Panc1 (cell line): ENCODE data around the gene SENP6. TPM values are rescaled to one million over a fixed set of nuclear protein-coding genes. Genes with fewer than 3 reads are reported as not detected.

Source experiments
- ATAC-seq: fragments of 200-7000 bp; cut with Tn5 transposase; 2 replicates; pipeline ENCODE4 v1.9.1; 2020; ENCODE audit warnings: mild to moderate bottlenecking, moderate library complexity
- BruUV-seq: library from RNA; stranded (reverse); fragments of 400-500 nt; replicated peaks from 2 replicates; lab custom pipeline; 2021; lab: Mats Ljungman, UMichigan
- CTCF ChIA-PET: fragments of 300-600 bp; sonication (Branson Sonifier 250); formaldehyde crosslinking; loops from one replicate; lab custom pipeline; 2022; ENCODE audit warnings: antibody characterized with exemption; lab: Charles Lee
- POLR2A ChIA-PET: fragments of 300-600 bp; sonication (Branson Sonifier 250); formaldehyde crosslinking; loops from one replicate; lab custom pipeline; 2022; ENCODE audit warnings: antibody characterized with exemption; lab: Charles Lee
- DNase-seq: peaks from one replicate; pipeline ENCODE4 v3.0.0-alpha.2; 2010; ENCODE audit warnings: low read depth, low spot score
- H3K27ac ChIP-seq: 2 replicates; pipeline ENCODE4 v1.5.1; 2011; ENCODE audit warnings: mild to moderate bottlenecking, low read length, inconsistent platforms
- H3K27me3 ChIP-seq: fragments of 200-500 bp; sonication (Bioruptor generic); 2 replicates; pipeline ENCODE4 v1.6.0; 2014; ENCODE audit warnings: low read length, inconsistent platforms; ENCODE audit not compliant: control insufficient read depth, insufficient read depth
- H3K36me3 ChIP-seq: fragments of 200-500 bp; sonication (Bioruptor generic); 2 replicates; pipeline ENCODE4 v1.5.1; 2014; ENCODE audit warnings: inconsistent platforms, mild to moderate bottlenecking, low read length, moderate library complexity; ENCODE audit not compliant: control insufficient read depth, insufficient read depth
- H3K4me1 ChIP-seq: 2 replicates; pipeline ENCODE4 v1.5.1; 2011; ENCODE audit warnings: inconsistent platforms, mild to moderate bottlenecking, low read length, moderate library complexity; ENCODE audit not compliant: control insufficient read depth, insufficient read depth
- H3K4me3 ChIP-seq, 2 experiments: 2 replicates each; pipeline ENCODE4 v1.5.1; 2011 to 2012; ENCODE audit warnings: low read depth in 2 of 2, low read length in 2 of 2, mild to moderate bottlenecking in 2 of 2, inconsistent platforms in 1 of 2, moderate library complexity in 1 of 2
- H3K9me3 ChIP-seq: fragments of 200-500 bp; sonication (Bioruptor generic); 2 replicates; pipeline ENCODE4 v1.5.1; 2014; ENCODE audit warnings: low read depth, mild to moderate bottlenecking, inconsistent platforms, low read length, moderate library complexity; ENCODE audit not compliant: control insufficient read depth, insufficient read depth
- POLR2AphosphoS5 ChIP-seq: IDR thresholded peaks from 2 replicates; pipeline ENCODE4 v1.6.1; 2012; ENCODE audit warnings: mild to moderate bottlenecking, low read depth, low read length, moderate library complexity
- SIN3A ChIP-seq: IDR thresholded peaks from 2 replicates; pipeline ENCODE4 v1.6.1; 2012; ENCODE audit warnings: low read depth, mild to moderate bottlenecking, low read length, moderate library complexity, borderline replicate concordance; ENCODE audit not compliant: insufficient read depth
- TCF7L2 ChIP-seq: IDR thresholded peaks from 2 replicates; pipeline ENCODE4 v1.6.1; 2011; ENCODE audit warnings: mild to moderate bottlenecking, low read depth, low read length, inconsistent platforms
- in situ Hi-C: cut with HindIII; loops from 2 replicates; pipeline ENCODE4 v1.10.0; 2016; ENCODE audit warnings: low sequenced_read_pairs, low pct_unique_long_range_greater_than_20kb
- intact Hi-C: fragments of 100-400 bp; cut with micrococcal nuclease; formaldehyde crosslinking; loops from one replicate; pipeline ENCODE4 v1.10.0; 2022; ENCODE audit not compliant: unreplicated experiment
- total RNA-seq: library from RNA; stranded (reverse); gene quantifications from one replicate; pipeline ENCODE4 v1.2.1, GENCODE V29; 2021; ENCODE audit not compliant: unreplicated experiment
- TF ChIP-seq, protein P1 (sequence below): fragments of 450-650 bp; IDR thresholded peaks from 2 replicates; pipeline ENCODE4 v1.5.1; 2017; ENCODE audit warnings: mild to moderate bottlenecking
- TF ChIP-seq, protein P2 (sequence below), 2 experiments: IDR thresholded peaks; 2 replicates each; pipeline ENCODE4 v1.6.1; 2011 to 2012; ENCODE audit warnings: low read depth in 2 of 2, control low read depth in 1 of 2, low read length in 1 of 2, mild to moderate bottlenecking in 1 of 2, moderate library complexity in 1 of 2; ENCODE audit not compliant: insufficient read depth in 1 of 2

SENP6 gene
- total RNA-seq, 1 experiment from 2014 or later: 58.7 TPM

DNA sequence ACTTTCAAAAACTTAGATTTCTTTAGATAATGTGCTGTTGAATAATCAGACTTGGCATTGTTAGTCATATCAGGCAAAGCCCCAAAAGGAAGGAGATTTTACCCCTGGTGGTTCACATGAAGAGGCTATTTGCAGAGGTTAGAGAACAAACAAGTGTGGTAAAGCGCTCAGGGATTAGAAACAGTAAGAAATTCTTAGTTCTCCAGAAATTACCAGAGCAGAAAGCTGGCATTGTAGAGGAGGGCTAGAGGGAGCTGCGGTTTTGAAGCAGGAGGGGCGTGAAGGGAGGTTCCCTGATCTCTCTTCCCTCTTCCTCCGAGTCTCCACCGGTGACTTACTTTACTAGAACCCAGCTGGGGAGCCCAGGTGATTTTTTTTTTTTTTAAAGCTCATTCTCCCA is 157.5 kb downstream of the SENP6 start:
- ATAC-seq (no peak), DNase-seq (no peak)
- H3K27me3 ChIP-seq: no peaks in the 10 kb centered on the region
- intact Hi-C loops (no loop called here), in situ Hi-C loops (no loop called here)
- no peaks in the 10 kb centered on the region for H3K36me3 ChIP-seq
- CTCF ChIA-PET: no interaction called here
- no TSS peak for BruUV-seq
- H3K4me3 ChIP-seq: no peak overlapping the region
- POLR2A ChIA-PET: interaction anchor here (0.6 kb wide), 1 partner anchor 18 kb away, joined by 4 read pairs; no protein-coding TSS in a partner anchor
- no peaks in the 10 kb centered on the region for H3K4me1 ChIP-seq
- H3K27ac ChIP-seq: no peak overlapping the region
- H3K9me3 ChIP-seq: no peaks in the 10 kb centered on the region
- TF ChIP-seq POLR2AphosphoS5 (no peak), SIN3A (no peak), TCF7L2 (no peak)
- TF ChIP-seq, protein P1, sequence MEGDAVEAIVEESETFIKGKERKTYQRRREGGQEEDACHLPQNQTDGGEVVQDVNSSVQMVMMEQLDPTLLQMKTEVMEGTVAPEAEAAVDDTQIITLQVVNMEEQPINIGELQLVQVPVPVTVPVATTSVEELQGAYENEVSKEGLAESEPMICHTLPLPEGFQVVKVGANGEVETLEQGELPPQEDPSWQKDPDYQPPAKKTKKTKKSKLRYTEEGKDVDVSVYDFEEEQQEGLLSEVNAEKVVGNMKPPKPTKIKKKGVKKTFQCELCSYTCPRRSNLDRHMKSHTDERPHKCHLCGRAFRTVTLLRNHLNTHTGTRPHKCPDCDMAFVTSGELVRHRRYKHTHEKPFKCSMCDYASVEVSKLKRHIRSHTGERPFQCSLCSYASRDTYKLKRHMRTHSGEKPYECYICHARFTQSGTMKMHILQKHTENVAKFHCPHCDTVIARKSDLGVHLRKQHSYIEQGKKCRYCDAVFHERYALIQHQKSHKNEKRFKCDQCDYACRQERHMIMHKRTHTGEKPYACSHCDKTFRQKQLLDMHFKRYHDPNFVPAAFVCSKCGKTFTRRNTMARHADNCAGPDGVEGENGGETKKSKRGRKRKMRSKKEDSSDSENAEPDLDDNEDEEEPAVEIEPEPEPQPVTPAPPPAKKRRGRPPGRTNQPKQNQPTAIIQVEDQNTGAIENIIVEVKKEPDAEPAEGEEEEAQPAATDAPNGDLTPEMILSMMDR: no peak
- TF ChIP-seq, protein P2, sequence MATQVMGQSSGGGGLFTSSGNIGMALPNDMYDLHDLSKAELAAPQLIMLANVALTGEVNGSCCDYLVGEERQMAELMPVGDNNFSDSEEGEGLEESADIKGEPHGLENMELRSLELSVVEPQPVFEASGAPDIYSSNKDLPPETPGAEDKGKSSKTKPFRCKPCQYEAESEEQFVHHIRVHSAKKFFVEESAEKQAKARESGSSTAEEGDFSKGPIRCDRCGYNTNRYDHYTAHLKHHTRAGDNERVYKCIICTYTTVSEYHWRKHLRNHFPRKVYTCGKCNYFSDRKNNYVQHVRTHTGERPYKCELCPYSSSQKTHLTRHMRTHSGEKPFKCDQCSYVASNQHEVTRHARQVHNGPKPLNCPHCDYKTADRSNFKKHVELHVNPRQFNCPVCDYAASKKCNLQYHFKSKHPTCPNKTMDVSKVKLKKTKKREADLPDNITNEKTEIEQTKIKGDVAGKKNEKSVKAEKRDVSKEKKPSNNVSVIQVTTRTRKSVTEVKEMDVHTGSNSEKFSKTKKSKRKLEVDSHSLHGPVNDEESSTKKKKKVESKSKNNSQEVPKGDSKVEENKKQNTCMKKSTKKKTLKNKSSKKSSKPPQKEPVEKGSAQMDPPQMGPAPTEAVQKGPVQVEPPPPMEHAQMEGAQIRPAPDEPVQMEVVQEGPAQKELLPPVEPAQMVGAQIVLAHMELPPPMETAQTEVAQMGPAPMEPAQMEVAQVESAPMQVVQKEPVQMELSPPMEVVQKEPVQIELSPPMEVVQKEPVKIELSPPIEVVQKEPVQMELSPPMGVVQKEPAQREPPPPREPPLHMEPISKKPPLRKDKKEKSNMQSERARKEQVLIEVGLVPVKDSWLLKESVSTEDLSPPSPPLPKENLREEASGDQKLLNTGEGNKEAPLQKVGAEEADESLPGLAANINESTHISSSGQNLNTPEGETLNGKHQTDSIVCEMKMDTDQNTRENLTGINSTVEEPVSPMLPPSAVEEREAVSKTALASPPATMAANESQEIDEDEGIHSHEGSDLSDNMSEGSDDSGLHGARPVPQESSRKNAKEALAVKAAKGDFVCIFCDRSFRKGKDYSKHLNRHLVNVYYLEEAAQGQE (IDR thresholded peaks at IDR 0.05; ENCODE audit: insufficient read depth in 1 of 2, low read depth in 2 of 2, low read length in 1 of 2): no peak

DNA sequence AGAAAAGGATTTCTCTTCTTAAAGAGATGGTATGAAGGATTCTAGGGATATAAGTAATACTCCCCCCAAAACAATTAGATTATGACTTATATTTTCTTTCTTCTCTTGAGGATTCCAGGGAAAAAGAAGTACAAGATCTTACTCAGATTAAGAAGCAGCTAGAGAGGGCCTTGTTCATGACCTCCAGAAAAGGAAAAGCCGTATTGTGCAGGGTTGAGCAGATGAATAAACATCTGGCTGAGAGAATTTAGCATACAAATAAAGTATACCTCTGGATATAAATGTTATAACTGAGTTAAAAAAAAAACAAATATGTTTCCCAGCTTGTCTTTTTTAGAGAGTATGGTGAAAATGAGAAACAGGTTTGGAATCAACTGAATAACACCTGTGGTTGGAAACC is 158.6 kb downstream of the SENP6 start:
- CTCF ChIA-PET: no interaction called here
- no peak for ATAC-seq
- no peaks in the 10 kb centered on the region for H3K36me3 ChIP-seq
- DNase-seq: no peak
- POLR2A ChIA-PET: no interaction called here
- no peaks in the 10 kb centered on the region for H3K27me3 ChIP-seq
- intact Hi-C loops (no loop called here), in situ Hi-C loops (no loop called here)
- H3K27ac ChIP-seq: no peak overlapping the region
- no peak overlapping the region for H3K4me3 ChIP-seq
- TF ChIP-seq, protein P1: no peak
- TF ChIP-seq, protein P2 (IDR thresholded peaks at IDR 0.05; ENCODE audit: insufficient read depth in 1 of 2, low read depth in 2 of 2, low read length in 1 of 2): no peak
- TF ChIP-seq TCF7L2 (no peak), SIN3A (no peak), POLR2AphosphoS5 (no peak)
- no peaks in the 10 kb centered on the region for H3K9me3 ChIP-seq
- no peaks in the 10 kb centered on the region for H3K4me1 ChIP-seq
- BruUV-seq: no TSS peak
